ENCODE results near the gene HMCES. TPM values are rescaled to one million over a fixed set of nuclear protein-coding genes. Genes with fewer than 3 reads are reported as not detected.
A peak's percentile ranks its signal among the peaks of the same experiment; 100 is the strongest.

The HMCES gene
- total RNA-seq, 2 experiments from 2014 or later: 58.4 to 61.5 TPM

DNA sequence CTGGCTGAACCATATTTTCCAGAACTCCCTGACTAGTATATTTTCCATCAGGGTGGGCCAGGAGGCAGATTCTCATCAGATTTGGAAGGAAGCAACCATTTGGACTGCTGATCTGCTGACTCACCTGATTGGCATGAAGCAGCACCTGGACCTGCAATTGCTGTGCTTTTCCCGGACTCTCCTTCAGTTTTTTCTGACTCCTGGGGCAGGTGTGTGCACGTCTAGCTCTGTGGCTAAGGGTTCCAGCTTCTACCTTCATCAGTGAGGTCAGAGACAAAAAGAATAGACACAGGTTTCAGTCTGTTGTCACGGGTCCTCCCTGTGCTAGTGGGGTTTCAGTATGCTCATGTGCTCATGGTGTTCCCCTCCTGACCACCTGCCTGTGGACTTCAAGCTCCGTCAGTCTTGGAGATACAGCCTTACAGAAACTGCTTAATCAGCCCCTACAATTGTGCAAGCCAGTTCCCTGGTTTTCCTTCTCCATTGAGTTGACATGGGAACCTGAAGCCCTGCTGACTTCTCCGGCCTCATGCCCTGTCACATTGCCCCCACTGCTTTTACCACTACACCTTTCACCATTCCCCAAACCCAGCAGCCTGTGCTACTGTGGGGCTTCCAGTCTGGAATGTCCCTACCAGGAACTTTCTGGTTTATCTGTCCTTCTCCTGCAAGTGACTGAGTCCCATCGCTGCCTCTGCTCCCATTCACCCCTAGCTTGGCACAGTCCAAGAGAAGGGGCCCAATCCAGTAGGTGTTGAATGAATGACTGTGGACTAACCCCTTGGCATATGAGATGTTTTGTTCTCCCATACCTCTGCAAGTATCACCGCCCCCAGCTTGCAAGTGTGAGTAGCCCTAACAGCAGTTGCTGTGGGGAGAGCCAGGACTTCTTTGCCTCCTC lies 31.7 kb downstream of the HMCES start:
- H3K27me3 Mint-ChIP-seq: no peaks in the 10 kb centered on the region
- DNase-seq: no peak
- H3K4me1 Mint-ChIP-seq (ENCODE audit: low read depth): peaks cover 48% of the 10 kb centered on the region
- POLR2A ChIA-PET: interaction anchor here (1.1 kb wide), 1 partner anchor 61 kb away, joined by 3 read pairs; the partner anchor contains the start of gene COPG1
- no peak overlapping the region for H3K27ac Mint-ChIP-seq
- intact Hi-C loops (cut with micrococcal nuclease): no loop called here
- CTCF ChIA-PET: interaction anchor here (0.6 to 1.5 kb wide), 3 partner anchors 27 to 340 kb away, joined by 3 to 4 read pairs (median 3); no protein-coding TSS in a partner anchor
- no peak overlapping the region for H3K4me3 Mint-ChIP-seq
- H3K36me3 Mint-ChIP-seq: peaks cover 8% of the 10 kb centered on the region
- no peaks in the 10 kb centered on the region for H3K9me3 Mint-ChIP-seq

GRCh38 chr3:129311054-129311902 lies 32.6 kb downstream of the HMCES start:
- CTCF ChIA-PET: interaction anchor here (0.6 to 1.5 kb wide), 4 partner anchors 28 to 340 kb away, joined by 3 to 4 read pairs (median 3); no protein-coding TSS in a partner anchor
- intact Hi-C loops (cut with micrococcal nuclease): no loop called here
- H3K4me3 Mint-ChIP-seq: no peak overlapping the region
- no peak for DNase-seq
- H3K27ac Mint-ChIP-seq: peak overlapping the region; percentile 29
- peaks cover 8% of the 10 kb centered on the region for H3K36me3 Mint-ChIP-seq
- POLR2A ChIA-PET: interaction anchor here (0.7 to 2.6 kb wide), 3 partner anchors 19 to 62 kb away, joined by 3 to 13 read pairs (median 3); partner anchors contain the start of genes COPG1 and HMCES
- no peaks in the 10 kb centered on the region for H3K27me3 Mint-ChIP-seq
- peaks cover 38% of the 10 kb centered on the region for H3K4me1 Mint-ChIP-seq (ENCODE audit: low read depth)
- no peaks in the 10 kb centered on the region for H3K9me3 Mint-ChIP-seq

- H3K27ac Mint-ChIP-seq: peak overlapping the region; percentile 29
- ChIA-PET POLR2A (interaction anchor here (0.7 to 2.6 kb wide), 3 partner anchors 18 to 60 kb away, joined by 3 to 13 read pairs (median 3); partner anchors contain the start of gene HMCES), CTCF (no interaction called here)
- intact Hi-C loops (cut with micrococcal nuclease): no loop called here
- H3K36me3 Mint-ChIP-seq: peaks cover 8% of the 10 kb centered on the region
- H3K4me3 Mint-ChIP-seq: no peak overlapping the region
- DNase-seq: peak; percentile 29
- no peaks in the 10 kb centered on the region for H3K27me3 Mint-ChIP-seq
- no peaks in the 10 kb centered on the region for H3K9me3 Mint-ChIP-seq
- H3K4me1 Mint-ChIP-seq (ENCODE audit: low read depth): peaks cover 33% of the 10 kb centered on the region
These were observed 33.5 kb downstream of the HMCES start for GRCh38 chr3:129312021-129312639.

DNA sequence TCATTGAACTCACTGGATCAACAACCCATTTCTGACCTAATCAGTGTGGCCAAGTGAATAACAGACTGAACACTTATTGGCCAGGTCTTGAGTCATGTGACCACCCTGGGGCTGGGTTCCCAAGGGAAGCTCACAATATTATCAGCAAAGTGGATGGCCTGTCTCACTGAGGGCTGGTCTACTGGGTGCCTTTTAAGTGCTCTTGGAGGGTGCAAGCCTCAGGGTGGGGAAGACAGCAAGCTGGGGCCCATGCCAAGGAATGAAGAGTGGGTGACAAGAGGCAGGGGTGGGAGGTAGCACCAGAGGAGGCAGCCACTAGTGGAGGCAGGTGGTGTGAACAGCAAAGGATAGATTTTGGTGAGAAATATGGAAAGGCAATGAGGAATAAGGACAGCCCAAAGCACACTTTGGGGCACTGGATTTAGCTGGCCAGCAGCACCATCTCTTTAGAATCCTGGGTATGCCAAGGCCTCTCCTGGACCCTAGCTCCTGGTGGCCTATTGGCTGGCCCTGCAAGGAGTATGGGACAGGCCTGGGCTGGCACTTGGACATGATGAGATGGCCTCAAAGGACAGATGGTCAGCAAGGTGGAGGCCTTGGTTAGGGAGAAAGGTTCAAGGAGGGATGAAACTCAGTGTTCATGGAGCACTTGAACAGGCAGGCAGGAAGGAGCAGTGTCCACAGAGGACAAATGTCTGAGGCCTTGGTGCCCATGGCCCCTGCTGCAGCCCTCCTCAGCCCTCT lies 34.2 kb downstream of the HMCES start:
- no peak for DNase-seq
- Mint-ChIP-seq H3K36me3 (peaks cover 8% of the 10 kb centered on the region), H3K27me3 (no peaks in the 10 kb centered on the region), H3K9me3 (no peaks in the 10 kb centered on the region), H3K27ac (peak overlapping the region; percentile 3), H3K4me3 (no peak overlapping the region), H3K4me1 (ENCODE audit: low read depth) (peaks cover 33% of the 10 kb centered on the region)
- ChIA-PET POLR2A (interaction anchor here (0.6 to 2.6 kb wide), 5 partner anchors 34 to 286 kb away, joined by 3 to 13 read pairs (median 3); partner anchors contain the start of gene HMCES), CTCF (interaction anchor here (0.9 kb wide), 1 partner anchor 343 kb away, joined by 3 read pairs; no protein-coding TSS in a partner anchor)
- intact Hi-C loops (cut with micrococcal nuclease): no loop called here

- Mint-ChIP-seq H3K27me3 (no peaks in the 10 kb centered on the region), H3K36me3 (peaks cover 8% of the 10 kb centered on the region), H3K27ac (peak overlapping the region; percentile 64), H3K4me3 (no peak overlapping the region), H3K4me1 (ENCODE audit: low read depth) (peaks cover 33% of the 10 kb centered on the region), H3K9me3 (no peaks in the 10 kb centered on the region)
- intact Hi-C loops (cut with micrococcal nuclease): no loop called here
- CTCF ChIA-PET: interaction anchor here (0.9 kb wide), 1 partner anchor 343 kb away, joined by 3 read pairs; no protein-coding TSS in a partner anchor
- DNase-seq: no peak
- POLR2A ChIA-PET: interaction anchor here (0.6 to 3.9 kb wide), 6 partner anchors 30 to 287 kb away, joined by 3 to 26 read pairs (median 4); partner anchors contain the start of gene HMCES
These were observed 34.7 kb downstream of the HMCES start for GRCh38 chr3:129313415-129313664.

- Mint-ChIP-seq H3K4me1 (ENCODE audit: low read depth) (peaks cover 28% of the 10 kb centered on the region), H3K9me3 (no peaks in the 10 kb centered on the region), H3K27me3 (no peaks in the 10 kb centered on the region), H3K36me3 (peaks cover 8% of the 10 kb centered on the region), H3K27ac (peak overlapping the region; percentile 64), H3K4me3 (peak overlapping the region; percentile 93)
- ChIA-PET CTCF (no interaction called here), POLR2A (interaction anchor here (1.1 to 3.9 kb wide), 5 partner anchors 30 to 287 kb away, joined by 3 to 26 read pairs (median 3); partner anchors contain the start of gene HMCES)
- peak; percentile 24 for DNase-seq
- intact Hi-C loops (cut with micrococcal nuclease): loop anchor here (2.0 kb wide), 1 partner anchor 65 kb away; the partner anchor contains the start of gene COPG1
These were observed 35.2 kb downstream of the HMCES start for GRCh38 chr3:129313665-129314385.

DNA sequence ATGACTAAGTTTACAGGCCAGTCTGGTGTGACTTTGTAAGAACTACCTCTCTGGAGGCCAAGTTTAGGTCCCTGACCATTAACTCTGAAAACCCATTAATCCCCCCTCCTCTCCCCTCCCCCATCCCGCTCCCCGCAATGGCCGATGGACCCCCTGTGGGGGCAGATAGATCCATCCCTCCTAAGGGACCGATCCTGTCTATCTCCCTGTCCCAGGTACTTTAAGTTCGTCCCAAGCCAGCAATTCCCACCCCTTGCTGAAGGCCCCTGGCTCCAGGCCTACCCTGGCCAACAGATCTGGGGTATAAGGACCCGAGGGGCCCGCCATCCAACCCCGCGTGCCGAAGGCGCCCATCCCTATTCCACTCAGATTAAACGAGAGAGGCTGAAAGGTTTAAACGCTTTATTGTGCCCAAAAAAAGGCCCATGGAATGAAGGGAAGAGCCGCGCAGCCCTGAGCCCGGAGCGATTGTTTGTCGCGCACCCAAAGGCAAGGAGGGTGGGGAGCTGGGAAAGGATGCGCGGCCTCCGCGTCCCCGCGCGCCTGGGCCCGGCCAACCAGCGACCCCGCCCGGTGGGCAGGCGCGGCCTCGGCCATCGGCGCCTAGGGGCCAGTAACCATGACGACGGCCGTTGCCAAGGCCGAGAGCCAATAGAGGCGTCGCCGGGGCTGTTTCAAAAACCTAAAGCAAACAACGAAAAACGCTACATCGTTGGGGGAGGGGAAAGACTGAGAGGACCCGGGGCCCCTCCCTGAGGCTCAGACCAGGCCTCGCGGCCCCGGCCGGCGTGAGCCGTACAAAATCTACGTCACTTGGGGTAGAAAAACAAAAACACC lies 35.9 kb downstream of the HMCES start:
- intact Hi-C loops (cut with micrococcal nuclease): loop anchor here (2.0 kb wide), 1 partner anchor 66 kb away; the partner anchor contains the start of gene COPG1
- peak overlapping the region; percentile 83 for H3K27ac Mint-ChIP-seq
- H3K27me3 Mint-ChIP-seq: no peaks in the 10 kb centered on the region
- H3K4me3 Mint-ChIP-seq: peak overlapping the region; percentile 93
- peak; percentile 84 for DNase-seq
- CTCF ChIA-PET: interaction anchor here (1.6 to 2.4 kb wide), 3 partner anchors 10 to 344 kb away, joined by 3 to 27 read pairs (median 11); no protein-coding TSS in a partner anchor
- peaks cover 26% of the 10 kb centered on the region for H3K4me1 Mint-ChIP-seq (ENCODE audit: low read depth)
- POLR2A ChIA-PET: interaction anchor here (1.0 to 3.9 kb wide), 8 partner anchors 13 to 288 kb away, joined by 3 to 26 read pairs (median 11); partner anchors contain the start of genes COPG1 and RAB43
- H3K36me3 Mint-ChIP-seq: peaks cover 8% of the 10 kb centered on the region
- no peaks in the 10 kb centered on the region for H3K9me3 Mint-ChIP-seq

DNA sequence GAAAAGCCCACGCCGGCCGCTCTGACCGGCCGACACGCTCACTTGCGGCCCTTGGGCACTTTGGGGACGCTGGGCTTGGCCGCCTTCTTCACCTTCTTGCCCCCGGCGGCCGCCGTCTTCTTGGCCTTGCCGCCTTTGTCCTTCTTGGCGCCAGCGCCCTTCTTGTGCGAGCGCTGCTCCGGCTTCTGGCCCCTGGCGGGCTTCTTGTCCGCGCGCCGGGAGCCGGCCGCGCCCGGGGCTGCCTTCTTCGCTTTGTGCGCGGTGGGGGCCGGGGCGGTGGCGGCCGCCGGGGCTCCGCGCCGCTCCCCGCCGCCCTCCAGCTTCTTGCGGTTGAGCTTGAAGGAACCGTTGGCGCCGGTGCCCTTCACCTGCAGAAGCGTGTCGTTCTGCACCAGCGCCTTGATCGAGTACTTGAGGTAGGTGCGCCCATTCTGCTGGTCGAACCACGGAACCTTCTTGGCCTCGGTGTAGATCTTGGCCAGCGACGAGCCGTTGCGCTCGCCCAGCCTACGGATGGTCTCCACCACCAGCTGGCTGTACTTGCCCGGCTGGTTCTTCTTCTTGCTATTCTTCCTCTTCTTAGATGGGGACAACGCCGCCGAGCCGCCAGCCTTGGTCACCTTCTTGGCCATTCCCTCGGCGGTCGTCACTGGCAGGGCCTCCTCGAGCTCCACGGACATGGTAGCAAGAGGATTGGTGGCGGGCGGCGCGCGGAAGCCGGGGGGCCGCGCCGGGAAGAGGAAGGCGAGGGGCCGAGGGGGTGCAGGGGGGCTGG lies 36.7 kb downstream of the HMCES start:
- no peaks in the 10 kb centered on the region for H3K27me3 Mint-ChIP-seq
- H3K4me1 Mint-ChIP-seq (ENCODE audit: low read depth): peaks cover 26% of the 10 kb centered on the region
- intact Hi-C loops (cut with micrococcal nuclease): loop anchor here (2.0 kb wide), 1 partner anchor 67 kb away; the partner anchor contains the start of gene COPG1
- peak overlapping the region; percentile 89 for H3K27ac Mint-ChIP-seq
- CTCF ChIA-PET: interaction anchor here (0.7 to 2.4 kb wide), 21 partner anchors 8 to 345 kb away, joined by 3 to 27 read pairs (median 5); partner anchors contain the start of genes IFT122 and MBD4
- DNase-seq: peak; percentile 48
- H3K36me3 Mint-ChIP-seq: peaks cover 8% of the 10 kb centered on the region
- H3K9me3 Mint-ChIP-seq: no peaks in the 10 kb centered on the region
- peak overlapping the region; percentile 93 for H3K4me3 Mint-ChIP-seq
- POLR2A ChIA-PET: interaction anchor here (0.7 to 3.9 kb wide), 21 partner anchors 8 to 519 kb away, joined by 3 to 26 read pairs (median 6); partner anchors contain the start of genes COPG1, HMCES, IFT122 and MBD4

DNA sequence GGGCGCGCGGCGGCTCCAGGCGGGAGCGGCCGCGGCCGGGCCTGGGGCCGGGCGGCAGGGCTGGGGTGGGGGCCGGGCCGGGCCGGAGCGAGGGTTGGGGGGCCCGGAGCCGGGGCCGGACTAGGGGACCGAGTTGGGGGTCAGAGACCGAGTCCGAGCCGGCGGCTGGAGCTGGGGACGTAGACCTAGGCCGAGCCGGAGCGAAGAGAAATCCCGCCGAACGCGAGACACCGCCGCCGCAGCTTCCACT lies 37.3 kb downstream of the HMCES start:
- POLR2A ChIA-PET: interaction anchor here (0.7 to 3.9 kb wide), 22 partner anchors 9 to 520 kb away, joined by 3 to 26 read pairs (median 6); partner anchors contain the start of genes COPG1, HMCES, IFT122 and MBD4
- peaks cover 26% of the 10 kb centered on the region for H3K4me1 Mint-ChIP-seq (ENCODE audit: low read depth)
- no peaks in the 10 kb centered on the region for H3K9me3 Mint-ChIP-seq
- H3K4me3 Mint-ChIP-seq: peak overlapping the region; percentile 93
- no peak for DNase-seq
- no peaks in the 10 kb centered on the region for H3K27me3 Mint-ChIP-seq
- CTCF ChIA-PET: interaction anchor here (0.7 to 2.4 kb wide), 21 partner anchors 8 to 346 kb away, joined by 3 to 27 read pairs (median 5); partner anchors contain the start of genes IFT122 and MBD4
- intact Hi-C loops (cut with micrococcal nuclease): loop anchor here (1.0 to 2.0 kb wide), 4 partner anchors 34 to 125 kb away; partner anchors contain the start of genes COPG1 and HMCES
- H3K27ac Mint-ChIP-seq: peak overlapping the region; percentile 89
- H3K36me3 Mint-ChIP-seq: peaks cover 8% of the 10 kb centered on the region
